K562 (cell line): ENCODE data around the gene DYNLT4. TPM values are rescaled to one million over a fixed set of nuclear protein-coding genes. Genes with fewer than 3 reads are reported as not detected.

ENCODE experiments used
- AFF4 ChIP-seq: sonication (generic); formaldehyde crosslinking; IDR thresholded peaks from 2 replicates; pipeline ENCODE4 v1.8.0; 2023; ENCODE audit warnings: mild to moderate bottlenecking, missing genetic modification reagents
- ATF1 ChIP-seq, 2 experiments: fragments of 450-650 bp in 1 of 2; IDR thresholded peaks; 2 replicates each; pipeline ENCODE4 v1.6.1; 2016; ENCODE audit warnings: missing compliant biosample characterization in 1 of 2, missing genetic modification characterization in 1 of 2
- CREBBP ChIP-seq: IDR thresholded peaks from one replicate; pipeline ENCODE4 v1.6.1; 2012; ENCODE audit warnings: low read depth, mild to moderate bottlenecking, control low read depth, inconsistent platforms, low read length
- DIDO1 ChIP-seq: fragments of 450-650 bp; IDR thresholded peaks from 2 replicates; pipeline ENCODE4 v1.6.1; 2016; ENCODE audit warnings: low read depth, missing biosample characterization, missing genetic modification characterization
- FOXK2 ChIP-seq, 2 experiments: fragments of 450-650 bp; IDR thresholded peaks in 1 of 2; conservative IDR thresholded peaks in 1 of 2; 2 replicates each; pipeline ENCODE4 v1.6.1; 2016; ENCODE audit warnings: low read depth in 2 of 2, mild to moderate bottlenecking in 1 of 2
- GABPB2 ChIP-seq: fragments of 250-450 bp; sonication (Bioruptor Pico); conservative IDR thresholded peaks from 2 replicates; pipeline ENCODE4 v1.5.1; 2021; ENCODE audit warnings: mild to moderate bottlenecking
- IRF1 ChIP-seq: sonication (generic); formaldehyde crosslinking; IDR thresholded peaks from 2 replicates; pipeline ENCODE4 v1.8.0; 2022; ENCODE audit warnings: missing genetic modification reagents, mild to moderate bottlenecking, borderline replicate concordance
- KDM1A ChIP-seq, 2 experiments: fragments of 450-650 bp; IDR thresholded peaks; 2 replicates each; pipeline ENCODE4 v1.6.1; 2016; ENCODE audit warnings: mild to moderate bottlenecking in 2 of 2
- MAX ChIP-seq: sonication (generic); formaldehyde crosslinking; IDR thresholded peaks from 2 replicates; pipeline ENCODE4 v1.9.0; 2022; ENCODE audit warnings: mild to moderate bottlenecking, missing genetic modification reagents
- MBD1 ChIP-seq: fragments of 250-450 bp; sonication (Bioruptor Pico); IDR thresholded peaks from 2 replicates; pipeline ENCODE4 v1.8.0; 2022; ENCODE audit warnings: inconsistent platforms
- MXD1 ChIP-seq: fragments of 250-450 bp; sonication (Bioruptor Pico); IDR thresholded peaks from 2 replicates; pipeline ENCODE4 v1.8.0; 2021; ENCODE audit warnings: borderline replicate concordance, mild to moderate bottlenecking, moderate library complexity; ENCODE audit not compliant: poor library complexity, severe bottlenecking
- NELFE ChIP-seq: IDR thresholded peaks from 2 replicates; pipeline ENCODE4 v1.6.1; 2011; ENCODE audit warnings: mild to moderate bottlenecking; ENCODE audit not compliant: insufficient read depth, insufficient read length
- PHB2 ChIP-seq: fragments of 450-650 bp; IDR thresholded peaks from 2 replicates; pipeline ENCODE4 v1.6.1; 2017; ENCODE audit warnings: low read depth
- PRPF4 ChIP-seq: fragments of 200-400 bp; formaldehyde crosslinking; IDR thresholded peaks from one replicate; pipeline ENCODE4 v1.6.1; 2017; ENCODE audit warnings: low read length, low read depth, mild to moderate bottlenecking; ENCODE audit not compliant: insufficient read depth, poor library complexity, severe bottlenecking
- RFX5 ChIP-seq: IDR thresholded peaks from 2 replicates; pipeline ENCODE4 v1.6.1; 2011; ENCODE audit warnings: low read depth, mild to moderate bottlenecking, improper control_type of control experiment, low read length
- SIN3A ChIP-seq, 2 experiments: fragments of 150-350 bp in 1 of 2; IDR thresholded peaks; 2 replicates each; pipeline ENCODE4 v1.6.1; 2011 to 2016; ENCODE audit warnings: borderline replicate concordance in 2 of 2, low read depth in 2 of 2, low read length in 2 of 2, mild to moderate bottlenecking in 2 of 2, moderate library complexity in 2 of 2; ENCODE audit not compliant: control insufficient read depth in 1 of 2
- SMC3 ChIP-seq: conservative IDR thresholded peaks from 2 replicates; pipeline ENCODE4 v1.6.1; 2011; ENCODE audit warnings: low read depth, low read length, improper control_type of control experiment; ENCODE audit not compliant: insufficient read depth
- TAF1 ChIP-seq: IDR thresholded peaks from 2 replicates; pipeline ENCODE4 v1.6.1; 2011; ENCODE audit warnings: mild to moderate bottlenecking, low read length, moderate library complexity; ENCODE audit not compliant: insufficient read depth, control insufficient read depth, severe bottlenecking; ENCODE audit errors: extremely low read depth
- TEAD1 ChIP-seq, 2 experiments: fragments of 450-650 bp in 1 of 2; sonication (generic) in 1 of 2; formaldehyde crosslinking; IDR thresholded peaks; 2 replicates each; pipeline versions ENCODE4 v1.4.0 to v1.8.0; 2020 to 2022; ENCODE audit warnings: mild to moderate bottlenecking in 2 of 2, missing genetic modification reagents in 1 of 2
- ZNF3 ChIP-seq: fragments of 250-450 bp; sonication (Bioruptor Pico); IDR thresholded peaks from 2 replicates; pipeline ENCODE4 v1.5.0; 2021; ENCODE audit warnings: mild to moderate bottlenecking, moderate library complexity
- polyA plus RNA-seq, 8 experiments: library from polyadenylated mRNA; depleted of rRNA in 4 of 8; stranded (reverse) in 5 of 8; unstranded in 3 of 8; fragments of >200 nt; fragmentation: Nextera tagmentation in 2 of 8; fragmentation: Illumina TruSeq in 1 of 8; extraction: Ambion mirVana in 2 of 8; extraction: Trizol in 1 of 8; gene quantifications; 2 replicates each; pipeline versions ENCODE4 v1.2.1 to v1.2.3, GENCODE V29; 2011 to 2014; ENCODE audit warnings: inconsistent platforms in 1 of 8, missing spikeins in 1 of 8
- total RNA-seq, 7 experiments: library from RNA; depleted of rRNA in 6 of 7; stranded (reverse); fragments of >200 nt in 6 of 7; fragmentation: Illumina TruSeq in 2 of 7; extraction: Trizol in 2 of 7; gene quantifications; 2 replicates each; pipeline versions ENCODE4 v1.2.1 to v1.2.3, GENCODE V29; 2011 to 2021; ENCODE audit warnings: low replicate concordance in 1 of 7

The DYNLT4 gene
- total and polyA plus RNA-seq, 9 of the 15 experiments (the other 6 are each of a cell fraction or from before 2014, with no cell fraction given), result 0.29 to 0.73 TPM; not detected in 7

- TF ChIP-seq MBD1 (CRISPR knock-in tag), result peak; percentile 46; the same call in 1 of the 2 replicates
- TF ChIP-seq GABPB2 (CRISPR knock-in tag), result no peak
- TF ChIP-seq FOXK2 (conservative IDR thresholded peaks at IDR 0.05 in 1 of 2, IDR thresholded peaks at IDR 0.05 in 1 of 2; ENCODE audit: low read depth in 2 of 2), result peak in 1 of 2 experiments; percentile 28; a peak in 2 of 4 replicates
- 0 out of 4 replicates have a peak, but pooled peaks of 1 of the 2 experiments have one; percentile 3 for TF ChIP-seq TEAD1 (CRISPR knock-in tag; IDR thresholded peaks at IDR 0.05)
- TF ChIP-seq SIN3A (IDR thresholded peaks at IDR 0.05; ENCODE audit: borderline replicate concordance in 2 of 2, control insufficient read depth in 1 of 2, low read depth in 2 of 2, low read length in 2 of 2), result peak in 1 of 2 experiments; percentile 18; a peak in 1 of 4 replicates
- TF ChIP-seq DIDO1 (tag), result peak; percentile 12; the same call in 1 of the 2 replicates
- no peak for TF ChIP-seq PRPF4
- 0 out of 2 replicates have a peak, but pooled peaks have one; percentile 0 for TF ChIP-seq RFX5
- no peak for TF ChIP-seq CREBBP
- peak; percentile 73 to 83; a peak in 3 of 4 replicates for TF ChIP-seq KDM1A (IDR thresholded peaks at IDR 0.05)
- TF ChIP-seq ATF1 (CRISPR knock-in tag; IDR thresholded peaks at IDR 0.05), result no peak
- peak; percentile 72; the same call in 1 of the 2 replicates for TF ChIP-seq ATF1 (tag; IDR thresholded peaks at IDR 0.05)
- TF ChIP-seq MXD1 (CRISPR knock-in tag), result no peak
- peak; percentile 62 for TF ChIP-seq TAF1
- TF ChIP-seq ZNF3 (CRISPR knock-in tag), result no peak
- TF ChIP-seq NELFE, result peak; percentile 87
- no peak for TF ChIP-seq MAX (CRISPR knock-in tag)
- TF ChIP-seq PHB2, result no peak
- TF ChIP-seq SMC3, result peak; percentile 53; the same call in 1 of the 2 replicates
- TF ChIP-seq IRF1 (CRISPR knock-in tag), result no peak
- no peak for TF ChIP-seq AFF4 (CRISPR knock-in tag)
These were observed 12.1 kb upstream of the DYNLT4 start (continued) for GRCh38 chr1:44819196-44819607.
